Measurements from ENCODE around the gene SYT17. TPM values are rescaled to one million over a fixed set of nuclear protein-coding genes. Genes with fewer than 3 reads are reported as not detected.

Gene SYT17
- polyA plus RNA-seq, 4 donors: 1.8 to 7.1 (median 3.3) TPM

- no peak for DNase-seq
- FAIRE-seq: no peak
- Histone ChIP-seq H3K36me3 (ENCODE audit: control insufficient read depth in 3 of 3, insufficient read depth in 2 of 3, low read depth in 1 of 3, low read length in 3 of 3) (no peaks in the 10 kb centered on the region), H3K27me3 (ENCODE audit: control insufficient read depth in 3 of 3, insufficient read depth in 3 of 3, low read length in 3 of 3) (no peaks in the 10 kb centered on the region), H3K9me3 (ENCODE audit: control insufficient read depth in 2 of 2, insufficient read depth in 1 of 2, low read depth in 1 of 2, low read length in 1 of 2) (no peaks in the 10 kb centered on the region), H3K27ac (ENCODE audit: low read depth in 1 of 3, low read length in 2 of 3) (no peak overlapping the region), H3K4me1 (ENCODE audit: control insufficient read depth in 3 of 3, insufficient read depth in 2 of 3, low read depth in 1 of 3, low read length in 2 of 3) (no peaks in the 10 kb centered on the region), H3K4me3 (ENCODE audit: low read depth in 1 of 3, low read length in 3 of 3) (no peak overlapping the region)
- 22 to 80% (median 35%) methylated on average over 1 of the region's 1 CpG for WGBS, 3 donors
Measured at GRCh38 chr16:19274165-19274797, 106.2 kb downstream of the SYT17 start.

DNA sequence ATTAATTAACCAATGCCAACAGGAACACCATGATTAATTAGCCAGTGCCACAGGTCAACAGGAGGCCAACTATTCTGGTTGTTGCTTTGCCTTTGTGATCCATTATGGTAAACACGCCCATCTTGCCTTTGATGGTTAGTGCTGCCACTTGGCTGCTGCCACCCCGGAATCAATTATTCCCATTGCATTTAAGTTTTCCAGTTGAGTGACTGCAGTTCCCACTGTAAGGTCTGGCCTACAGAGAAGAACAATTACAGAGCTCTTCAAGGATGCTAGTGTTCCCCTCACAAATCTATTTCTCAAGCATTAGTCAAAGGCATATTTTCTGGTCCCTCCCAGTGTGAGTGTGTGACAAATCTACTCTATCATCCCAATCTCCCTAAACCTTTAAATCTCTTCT lies 110.4 kb downstream of the SYT17 start:
- no peaks in the 10 kb centered on the region for H3K4me1 ChIP-seq (ENCODE audit: control insufficient read depth in 3 of 3, insufficient read depth in 2 of 3, low read depth in 1 of 3, low read length in 2 of 3)
- H3K36me3 ChIP-seq (ENCODE audit: control insufficient read depth in 3 of 3, insufficient read depth in 2 of 3, low read depth in 1 of 3, low read length in 3 of 3): no peaks in the 10 kb centered on the region
- 89 to 91% (median 90%) methylated on average over 2 of the region's 2 CpGs for WGBS, 3 donors
- DNase-seq (no peak), FAIRE-seq (no peak)
- no peak overlapping the region for H3K27ac ChIP-seq (ENCODE audit: low read depth in 1 of 3, low read length in 2 of 3)
- H3K27me3 ChIP-seq (ENCODE audit: control insufficient read depth in 3 of 3, insufficient read depth in 3 of 3, low read length in 3 of 3): no peaks in the 10 kb centered on the region
- H3K9me3 ChIP-seq (ENCODE audit: control insufficient read depth in 2 of 2, insufficient read depth in 1 of 2, low read depth in 1 of 2, low read length in 1 of 2): no peaks in the 10 kb centered on the region
- no peak overlapping the region for H3K4me3 ChIP-seq (ENCODE audit: low read depth in 1 of 3, low read length in 3 of 3)

DNA sequence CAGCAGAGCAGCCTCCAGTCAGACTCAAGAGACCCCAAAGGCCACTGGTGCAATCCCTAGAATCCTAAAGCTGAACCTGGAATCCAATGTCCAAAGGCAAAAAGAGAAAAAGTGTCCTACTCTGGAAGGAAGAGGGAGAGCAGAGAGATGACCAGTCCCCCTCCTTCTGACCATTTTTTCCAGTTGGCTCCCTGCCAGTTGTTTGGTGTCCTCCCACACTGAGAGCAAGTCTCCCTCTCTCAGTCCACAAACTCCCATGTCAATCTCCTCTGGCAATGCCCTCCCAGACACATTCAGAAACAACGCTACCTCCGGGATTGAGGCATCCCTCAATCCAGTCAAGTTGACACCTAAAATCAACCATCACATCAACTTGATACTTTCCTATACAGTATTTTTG lies 113.2 kb downstream of the SYT17 start:
- DNase-seq (no peak), FAIRE-seq (no peak)
- Histone ChIP-seq H3K36me3 (ENCODE audit: control insufficient read depth in 3 of 3, insufficient read depth in 2 of 3, low read depth in 1 of 3, low read length in 3 of 3) (no peaks in the 10 kb centered on the region), H3K4me3 (ENCODE audit: low read depth in 1 of 3, low read length in 3 of 3) (no peak overlapping the region), H3K9me3 (ENCODE audit: control insufficient read depth in 2 of 2, insufficient read depth in 1 of 2, low read depth in 1 of 2, low read length in 1 of 2) (no peaks in the 10 kb centered on the region), H3K27me3 (ENCODE audit: control insufficient read depth in 3 of 3, insufficient read depth in 3 of 3, low read length in 3 of 3) (no peaks in the 10 kb centered on the region), H3K4me1 (ENCODE audit: control insufficient read depth in 3 of 3, insufficient read depth in 2 of 3, low read depth in 1 of 3, low read length in 2 of 3) (no peaks in the 10 kb centered on the region), H3K27ac (ENCODE audit: low read depth in 1 of 3, low read length in 2 of 3) (no peak overlapping the region)
- 78 to 91% (median 91%) methylated on average over 2 of the region's 2 CpGs for WGBS, 3 donors

GRCh38 chr16:19282101-19282500 lies 114.1 kb downstream of the SYT17 start:
- Histone ChIP-seq H3K4me3 (ENCODE audit: low read depth in 1 of 3, low read length in 3 of 3) (no peak overlapping the region), H3K4me1 (ENCODE audit: control insufficient read depth in 3 of 3, insufficient read depth in 2 of 3, low read depth in 1 of 3, low read length in 2 of 3) (no peaks in the 10 kb centered on the region), H3K27me3 (ENCODE audit: control insufficient read depth in 3 of 3, insufficient read depth in 3 of 3, low read length in 3 of 3) (no peaks in the 10 kb centered on the region), H3K9me3 (ENCODE audit: control insufficient read depth in 2 of 2, insufficient read depth in 1 of 2, low read depth in 1 of 2, low read length in 1 of 2) (no peaks in the 10 kb centered on the region), H3K36me3 (ENCODE audit: control insufficient read depth in 3 of 3, insufficient read depth in 2 of 3, low read depth in 1 of 3, low read length in 3 of 3) (no peaks in the 10 kb centered on the region), H3K27ac (ENCODE audit: low read depth in 1 of 3, low read length in 2 of 3) (no peak overlapping the region)
- DNase-seq (no peak), FAIRE-seq (no peak)
- 70 to 81% (median 75%) methylated on average over 3 of the region's 3 CpGs for WGBS, 3 donors

DNA sequence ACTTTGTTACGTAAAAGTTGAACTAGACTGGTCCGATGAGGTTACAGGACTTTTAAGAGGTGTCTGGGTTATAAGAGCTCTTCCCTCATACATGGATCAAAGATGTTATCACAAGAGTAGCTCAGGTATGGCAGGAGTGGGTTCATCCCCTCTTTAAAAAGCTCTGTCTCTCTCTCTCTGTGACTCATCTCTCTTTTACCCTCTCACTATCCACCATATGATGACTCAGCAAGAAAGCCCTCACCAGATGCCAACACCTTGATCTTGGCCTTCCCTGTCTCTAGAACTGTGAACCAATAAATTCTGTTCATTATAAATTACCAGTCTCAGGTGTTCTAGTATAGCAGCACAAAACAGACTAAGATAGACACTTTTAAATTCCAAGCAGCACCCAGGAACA lies 115.6 kb downstream of the SYT17 start:
- H3K9me3 ChIP-seq (ENCODE audit: control insufficient read depth in 2 of 2, insufficient read depth in 1 of 2, low read depth in 1 of 2, low read length in 1 of 2): no peaks in the 10 kb centered on the region
- H3K27me3 ChIP-seq (ENCODE audit: control insufficient read depth in 3 of 3, insufficient read depth in 3 of 3, low read length in 3 of 3): no peaks in the 10 kb centered on the region
- FAIRE-seq (no peak), DNase-seq (no peak)
- H3K36me3 ChIP-seq (ENCODE audit: control insufficient read depth in 3 of 3, insufficient read depth in 2 of 3, low read depth in 1 of 3, low read length in 3 of 3): no peaks in the 10 kb centered on the region
- 79 to 95% (median 91%) methylated on average over 2 of the region's 2 CpGs for WGBS, 3 donors
- no peak overlapping the region for H3K27ac ChIP-seq (ENCODE audit: low read depth in 1 of 3, low read length in 2 of 3)
- H3K4me3 ChIP-seq (ENCODE audit: low read depth in 1 of 3, low read length in 3 of 3): no peak overlapping the region
- H3K4me1 ChIP-seq (ENCODE audit: control insufficient read depth in 3 of 3, insufficient read depth in 2 of 3, low read depth in 1 of 3, low read length in 2 of 3): no peaks in the 10 kb centered on the region

DNA sequence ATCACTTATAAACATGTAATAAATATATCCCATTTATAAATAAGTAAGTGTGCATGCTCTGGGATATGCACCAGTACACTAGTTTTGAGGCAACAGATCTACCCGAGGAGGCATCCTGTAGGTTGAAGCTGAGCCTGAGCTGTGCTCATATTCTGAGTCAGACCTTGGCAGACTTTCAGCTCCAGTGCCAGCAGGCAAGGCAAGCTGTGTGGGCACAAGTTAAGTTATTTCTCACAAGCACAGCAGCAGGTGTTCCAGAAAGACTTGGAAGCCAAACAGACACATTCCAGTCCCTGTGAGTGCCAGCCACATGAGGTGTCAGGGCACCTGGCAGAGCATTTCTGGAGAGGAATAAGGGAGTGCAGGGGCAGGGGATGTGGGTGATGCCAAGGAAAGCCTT lies 116.2 kb downstream of the SYT17 start:
- WGBS, 3 donors: 5 to 43% (median 11%) methylated on average over 1 of the region's 1 CpG
- Histone ChIP-seq H3K4me1 (ENCODE audit: control insufficient read depth in 3 of 3, insufficient read depth in 2 of 3, low read depth in 1 of 3, low read length in 2 of 3) (no peaks in the 10 kb centered on the region), H3K27ac (ENCODE audit: low read depth in 1 of 3, low read length in 2 of 3) (no peak overlapping the region), H3K4me3 (ENCODE audit: low read depth in 1 of 3, low read length in 3 of 3) (no peak overlapping the region), H3K27me3 (ENCODE audit: control insufficient read depth in 3 of 3, insufficient read depth in 3 of 3, low read length in 3 of 3) (no peaks in the 10 kb centered on the region), H3K36me3 (ENCODE audit: control insufficient read depth in 3 of 3, insufficient read depth in 2 of 3, low read depth in 1 of 3, low read length in 3 of 3) (no peaks in the 10 kb centered on the region), H3K9me3 (ENCODE audit: control insufficient read depth in 2 of 2, insufficient read depth in 1 of 2, low read depth in 1 of 2, low read length in 1 of 2) (no peaks in the 10 kb centered on the region)
- DNase-seq (peak in 1 of 2 donors; percentile 12), FAIRE-seq (no peak)

DNA sequence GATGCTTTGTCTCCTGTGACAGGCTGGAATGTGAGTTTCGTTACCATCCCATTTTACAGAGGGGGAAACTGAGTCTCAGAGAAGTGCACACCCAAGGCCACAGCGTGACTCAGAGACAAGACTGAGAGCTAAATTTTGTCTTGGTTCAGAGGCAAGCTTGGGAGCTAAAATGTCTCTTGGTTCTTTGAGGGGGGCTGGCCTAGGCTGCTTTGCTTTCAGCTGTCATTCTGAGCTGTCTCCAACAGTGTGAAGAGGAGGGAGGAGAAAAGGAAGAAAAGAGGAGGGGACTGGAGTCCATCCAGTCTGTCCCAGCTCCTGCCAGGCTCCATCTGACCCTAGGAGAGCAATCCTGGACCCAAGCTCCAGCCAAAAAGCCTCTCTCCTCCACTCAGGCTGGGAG lies 117.4 kb downstream of the SYT17 start, which contains the start of gene CLEC19A:
Gene CLEC19A (plus strand): TSS at position 301 of the 400 bp plus-strand sequence. CDS start 121 bp downstream, outside the sequence.
- WGBS, 3 donors: 68 to 81% (median 77%) methylated on average over 2 of the region's 2 CpGs
- DNase-seq (no peak), FAIRE-seq (no peak)
- Histone ChIP-seq H3K27me3 (ENCODE audit: control insufficient read depth in 3 of 3, insufficient read depth in 3 of 3, low read length in 3 of 3) (no peaks in the 10 kb centered on the region), H3K9me3 (ENCODE audit: control insufficient read depth in 2 of 2, insufficient read depth in 1 of 2, low read depth in 1 of 2, low read length in 1 of 2) (no peaks in the 10 kb centered on the region), H3K4me3 (ENCODE audit: low read depth in 1 of 3, low read length in 3 of 3) (no peak within 1 kb of the TSS), H3K4me1 (ENCODE audit: control insufficient read depth in 3 of 3, insufficient read depth in 2 of 3, low read depth in 1 of 3, low read length in 2 of 3) (no peaks in the 10 kb centered on the region), H3K27ac (ENCODE audit: low read depth in 1 of 3, low read length in 2 of 3) (no peak within 1 kb of the TSS), H3K36me3 (ENCODE audit: control insufficient read depth in 3 of 3, insufficient read depth in 2 of 3, low read depth in 1 of 3, low read length in 3 of 3) (no peaks in the 10 kb centered on the region)

DNA sequence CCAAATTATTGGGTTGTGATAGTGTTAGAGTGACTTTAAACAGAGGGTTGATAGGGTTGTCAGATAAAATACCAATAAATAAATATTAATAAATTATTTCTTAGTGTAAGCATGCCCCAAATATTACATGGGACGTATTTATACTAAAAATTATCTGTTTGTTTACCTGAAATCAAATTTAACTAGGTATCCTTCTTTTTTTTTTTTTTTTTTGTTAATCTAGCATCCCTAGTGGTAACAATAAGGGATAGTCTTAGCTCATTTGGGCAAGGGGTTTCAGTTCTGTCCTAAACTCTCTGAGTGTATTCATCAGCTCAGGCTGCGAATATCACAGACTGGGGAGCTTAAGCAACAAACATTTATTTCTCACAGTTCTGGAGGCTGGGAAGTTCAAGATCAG lies 118.8 kb downstream of the SYT17 start:
- Histone ChIP-seq H3K27ac (ENCODE audit: low read depth in 1 of 3, low read length in 2 of 3) (no peak overlapping the region), H3K4me1 (ENCODE audit: control insufficient read depth in 3 of 3, insufficient read depth in 2 of 3, low read depth in 1 of 3, low read length in 2 of 3) (no peaks in the 10 kb centered on the region), H3K9me3 (ENCODE audit: control insufficient read depth in 2 of 2, insufficient read depth in 1 of 2, low read depth in 1 of 2, low read length in 1 of 2) (no peaks in the 10 kb centered on the region), H3K36me3 (ENCODE audit: control insufficient read depth in 3 of 3, insufficient read depth in 2 of 3, low read depth in 1 of 3, low read length in 3 of 3) (no peaks in the 10 kb centered on the region), H3K4me3 (ENCODE audit: low read depth in 1 of 3, low read length in 3 of 3) (no peak overlapping the region), H3K27me3 (ENCODE audit: control insufficient read depth in 3 of 3, insufficient read depth in 3 of 3, low read length in 3 of 3) (no peaks in the 10 kb centered on the region)
- WGBS, 3 donors: 76 to 91% (median 89%) methylated on average over 2 of the region's 2 CpGs
- FAIRE-seq (no peak), DNase-seq (no peak)

DNA sequence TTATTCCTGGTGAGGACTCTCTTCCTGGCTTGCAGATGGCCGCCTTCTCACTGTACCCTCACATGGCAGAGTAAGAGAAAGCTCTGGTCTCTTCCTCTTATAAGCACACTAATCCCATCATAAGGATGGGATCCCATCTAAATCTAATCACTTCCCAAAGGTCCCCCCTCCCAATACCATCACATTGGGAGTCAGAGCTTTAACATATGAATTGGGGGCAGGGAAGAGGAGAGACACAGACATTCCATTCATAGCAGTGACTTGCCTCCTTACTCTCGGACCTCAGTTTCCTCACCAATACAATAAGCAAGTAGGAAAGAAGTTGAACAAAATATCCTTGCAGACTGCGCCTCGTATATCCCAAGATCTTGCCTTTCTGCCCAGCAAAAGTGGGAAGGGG lies 119.2 kb downstream of the SYT17 start:
- 76 to 89% (median 87%) methylated on average over 4 of the region's 4 CpGs for WGBS, 3 donors

More for the DNA sequence above, 119.2 kb downstream of the SYT17 start:
- H3K4me1 ChIP-seq (ENCODE audit: control insufficient read depth in 3 of 3, insufficient read depth in 2 of 3, low read depth in 1 of 3, low read length in 2 of 3): no peaks in the 10 kb centered on the region
- H3K27me3 ChIP-seq (ENCODE audit: control insufficient read depth in 3 of 3, insufficient read depth in 3 of 3, low read length in 3 of 3): no peaks in the 10 kb centered on the region
- no peak overlapping the region for H3K4me3 ChIP-seq (ENCODE audit: low read depth in 1 of 3, low read length in 3 of 3)
- FAIRE-seq (no peak), DNase-seq (no peak)
- no peak overlapping the region for H3K27ac ChIP-seq (ENCODE audit: low read depth in 1 of 3, low read length in 2 of 3)
- H3K36me3 ChIP-seq (ENCODE audit: control insufficient read depth in 3 of 3, insufficient read depth in 2 of 3, low read depth in 1 of 3, low read length in 3 of 3): no peaks in the 10 kb centered on the region
- H3K9me3 ChIP-seq (ENCODE audit: control insufficient read depth in 2 of 2, insufficient read depth in 1 of 2, low read depth in 1 of 2, low read length in 1 of 2): no peaks in the 10 kb centered on the region
